Activated T-helper 1 cell treated with anti-CD3 and anti-CD28 coated beads, Interleukin-12 subunit alpha, Interleukin-12 subunit beta, Interleukin-2, Interleukin-4 antibody, amounts not matched to agents 30 ng/mL and 10 ng/mL and 1 ng/mL, durations not matched to agents 14 hours and 24 hours and 36 hours (primary cell): Measurements from ENCODE around the gene MLKL. TPM values are rescaled to one million over a fixed set of nuclear protein-coding genes. Genes with fewer than 3 reads are reported as not detected.
"Not testable (repeated sequence)": the region's sequence is repeated elsewhere in the genome, so short reads cannot be mapped to it uniquely, and the experiment has no call there.

Experiments used
- DNase-seq: peaks from one replicate; pipeline ENCODE4 v3.0.0; 2021; ENCODE audit warnings: low spot score
- H3K27ac Mint-ChIP-seq: one replicate; pipeline ENCODE4 v1.8.0; 2021; ENCODE audit warnings: mild to moderate bottlenecking, mixed read lengths
- H3K27me3 Mint-ChIP-seq: one replicate; pipeline ENCODE4 v1.8.0; 2022; ENCODE audit warnings: mild to moderate bottlenecking, moderate library complexity, mixed read lengths; ENCODE audit not compliant: insufficient read depth
- H3K36me3 Mint-ChIP-seq: one replicate; pipeline ENCODE4 v1.8.0; 2021; ENCODE audit warnings: low read depth, mixed read lengths
- H3K4me1 Mint-ChIP-seq: one replicate; pipeline ENCODE4 v1.8.0; 2021; ENCODE audit warnings: low read depth, mixed read lengths
- H3K4me3 Mint-ChIP-seq: one replicate; pipeline ENCODE4 v1.8.0; 2021; ENCODE audit warnings: mild to moderate bottlenecking, moderate library complexity, mixed read lengths
- H3K9me3 Mint-ChIP-seq: one replicate; pipeline ENCODE4 v1.8.0; 2021; ENCODE audit warnings: mixed read lengths
- intact Hi-C: fragments of 100-400 bp; cut with micrococcal nuclease; formaldehyde crosslinking; loops from one replicate; pipeline ENCODE4 v1.15.1; 2024
- total RNA-seq: library from RNA; stranded (reverse); gene quantifications from 2 replicates; pipeline ENCODE4 v1.2.3, GENCODE V29; 2022

Gene MLKL
- total RNA-seq, 1 donor from 2014 or later = 23.9 TPM

DNA sequence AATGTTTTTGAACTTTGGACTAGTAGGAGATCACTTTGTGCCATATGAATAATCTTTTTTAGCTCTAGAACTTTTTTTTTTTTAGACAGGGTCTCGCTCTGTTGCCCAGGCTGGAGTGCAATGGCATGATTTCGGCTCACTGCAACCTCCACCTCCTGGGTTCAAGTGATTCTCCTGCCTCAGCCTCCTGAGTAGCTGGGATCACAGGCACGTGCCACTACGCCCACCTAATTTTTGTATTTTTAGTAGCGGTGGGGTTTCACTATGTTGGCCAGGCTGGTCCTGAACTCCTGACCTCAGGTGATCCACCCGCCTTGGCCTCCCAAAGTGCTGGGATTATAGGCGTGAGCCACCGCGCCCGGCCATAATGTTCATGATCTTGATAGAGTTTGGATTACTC lies 31.8 kb downstream of the MLKL start:
- peaks cover 25% of the 10 kb centered on the region for H3K36me3 Mint-ChIP-seq
- intact Hi-C loops = loop anchor here (5.0 to 10.0 kb wide), 2 partner anchors 766 to 793 kb away; partner anchors contain the start of genes CFDP1 and TMEM170A
- H3K27ac Mint-ChIP-seq = not testable (repeated sequence)

DNA sequence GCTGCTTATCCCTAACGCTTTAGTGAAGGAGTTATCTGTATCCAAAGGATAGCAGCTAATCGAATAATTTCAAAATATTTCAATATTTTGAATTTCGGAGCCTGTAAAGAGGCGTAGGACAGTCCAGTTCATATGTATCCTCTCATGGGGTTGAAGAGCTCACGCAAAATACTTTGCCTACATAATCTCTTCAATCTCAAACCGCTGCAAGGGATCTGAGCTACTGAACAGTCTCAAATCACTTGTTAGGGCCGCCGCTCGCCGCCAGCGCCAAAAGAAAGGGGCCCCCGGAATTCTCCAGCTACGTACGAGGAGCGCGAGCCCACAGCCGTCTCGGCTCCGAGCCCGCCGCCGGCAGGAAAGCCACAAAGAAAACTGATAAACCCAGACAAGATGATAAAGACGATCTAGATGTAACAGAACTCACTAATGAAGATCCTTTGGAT lies 33.4 kb downstream of the MLKL start:
- Mint-ChIP-seq H3K27me3 (no peaks in the 10 kb centered on the region), H3K36me3 (peaks cover 31% of the 10 kb centered on the region)

More for the DNA sequence above, 31.8 kb downstream of the MLKL start:
- not testable (repeated sequence) for H3K4me3 Mint-ChIP-seq, H3K9me3 Mint-ChIP-seq, H3K27me3 Mint-ChIP-seq, DNase-seq
- H3K4me1 Mint-ChIP-seq = peaks cover 21% of the 10 kb centered on the region

DNA sequence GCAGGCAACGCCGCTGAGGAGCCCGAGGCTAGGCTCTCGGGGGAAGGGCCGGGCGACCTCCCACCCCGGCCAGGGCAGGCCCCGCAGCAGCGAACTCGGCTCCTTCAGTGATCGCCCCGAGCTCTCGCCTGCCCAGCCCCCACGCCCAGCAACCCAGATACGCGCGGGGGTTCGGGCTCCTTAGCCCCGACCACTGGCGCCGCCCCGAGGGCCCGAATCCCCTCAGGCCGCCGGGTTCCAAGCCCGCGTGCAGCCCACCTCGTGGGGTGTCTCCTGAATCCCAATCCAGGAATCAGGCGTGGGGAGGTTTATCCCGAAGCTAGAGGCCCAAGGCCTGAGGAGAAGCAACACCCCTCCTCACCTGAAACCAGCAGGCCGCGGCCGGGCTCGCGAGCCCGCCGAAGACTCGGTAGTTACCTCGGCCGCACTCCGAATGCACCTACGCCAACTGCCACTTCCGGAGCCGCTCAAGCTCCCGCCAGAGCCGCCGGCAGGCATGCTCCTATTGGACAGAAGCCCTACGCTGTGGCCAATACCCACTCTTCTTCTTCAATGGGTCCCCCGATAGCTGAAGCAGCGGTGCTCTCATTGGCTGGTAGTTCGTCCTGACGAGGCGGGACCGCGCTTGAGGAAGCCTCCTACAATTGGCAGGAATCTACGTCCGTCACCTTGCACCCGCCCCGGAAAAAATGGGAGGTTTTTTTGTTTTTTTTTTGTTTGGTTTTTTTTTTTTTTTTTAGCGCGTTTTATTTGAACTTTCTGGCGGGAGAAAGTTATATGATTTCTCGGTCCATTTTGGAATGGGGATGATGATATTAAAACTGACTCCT lies 34.0 kb downstream of the MLKL start, which contains the start of gene RFWD3:
TSS of gene RFWD3 (minus strand) at position 453 of the 830 bp plus-strand sequence. CDS start 5,428 bp downstream, outside the sequence.
- peak; percentile 96 for DNase-seq
- intact Hi-C loops = loop anchor here (1.0 to 10.0 kb wide), 8 partner anchors 29 to 956 kb away; partner anchors contain the start of genes ADAT1, CFDP1, GLG1 and MLKL
- Mint-ChIP-seq H3K27ac (peak within 1 kb of the TSS; percentile 96), H3K27me3 (no peaks in the 10 kb centered on the region), H3K36me3 (peaks cover 27% of the 10 kb centered on the region), H3K4me1 (peaks cover 43% of the 10 kb centered on the region), H3K4me3 (peak within 1 kb of the TSS; percentile 91), H3K9me3 (no peaks in the 10 kb centered on the region)

More for the DNA sequence above, 33.4 kb downstream of the MLKL start:
- intact Hi-C loops = loop anchor here (1.0 to 10.0 kb wide), 8 partner anchors 28 to 956 kb away; partner anchors contain the start of genes ADAT1, CFDP1, GLG1 and MLKL
- DNase-seq = peak; percentile 16
- Mint-ChIP-seq H3K9me3 (no peaks in the 10 kb centered on the region), H3K4me1 (peaks cover 37% of the 10 kb centered on the region), H3K4me3 (peak overlapping the region; percentile 91), H3K27ac (peak overlapping the region; percentile 96)

DNA sequence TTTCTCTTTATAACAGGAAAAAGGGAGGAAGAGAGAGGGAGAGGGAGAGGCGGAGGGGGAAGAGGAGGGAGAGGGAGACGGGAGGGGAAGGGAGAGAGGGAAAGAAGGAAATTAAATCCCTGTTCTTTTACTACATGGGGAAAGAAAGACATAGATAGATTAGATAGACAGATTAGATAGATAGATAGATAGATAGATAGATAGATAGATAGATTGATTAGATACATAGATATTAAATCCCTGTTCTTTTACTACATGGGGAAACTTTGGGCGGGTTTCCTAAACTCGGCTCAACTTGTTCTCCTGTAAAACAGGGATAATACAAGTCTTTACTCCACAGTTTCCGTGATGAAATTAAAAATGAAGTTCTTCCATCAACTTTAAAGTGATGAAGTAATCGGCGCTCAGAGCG lies 34.6 kb downstream of the MLKL start:
- intact Hi-C loops = loop anchor here (2.0 to 10.0 kb wide), 5 partner anchors 35 to 957 kb away; partner anchors contain the start of genes ADAT1, CFDP1, MLKL and TMEM170A
- H3K9me3 Mint-ChIP-seq = no peaks in the 10 kb centered on the region
- peak overlapping the region; percentile 96 for H3K27ac Mint-ChIP-seq
- H3K36me3 Mint-ChIP-seq = peaks cover 27% of the 10 kb centered on the region
- no peaks in the 10 kb centered on the region for H3K27me3 Mint-ChIP-seq
- no peak for DNase-seq
- peak overlapping the region; percentile 91 for H3K4me3 Mint-ChIP-seq
- peaks cover 48% of the 10 kb centered on the region for H3K4me1 Mint-ChIP-seq

DNA sequence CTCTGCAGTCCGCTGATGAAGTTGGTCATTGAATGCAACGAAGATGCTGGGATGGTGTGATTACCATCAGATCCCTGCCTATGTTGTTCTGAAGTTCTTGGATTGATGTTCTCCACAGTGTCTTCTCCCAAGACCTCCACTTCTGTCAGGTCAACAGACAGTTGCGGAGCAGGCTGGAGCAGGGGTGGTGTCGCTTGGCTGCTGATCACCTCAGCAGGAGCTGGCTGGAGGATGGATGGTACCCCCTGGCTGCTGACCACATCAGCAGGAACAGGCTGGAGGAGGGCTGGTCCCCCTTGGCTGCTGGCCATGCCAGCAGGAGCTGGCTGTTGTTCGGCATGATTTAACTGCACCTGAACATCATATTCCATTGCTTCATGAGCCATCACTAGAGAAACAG lies 39.6 kb downstream of the MLKL start:
- Mint-ChIP-seq H3K4me3 (peak overlapping the region; percentile 19), H3K27me3 (no peaks in the 10 kb centered on the region), H3K9me3 (no peaks in the 10 kb centered on the region), H3K27ac (no peak overlapping the region), H3K36me3 (peaks cover 59% of the 10 kb centered on the region), H3K4me1 (peaks cover 79% of the 10 kb centered on the region)
- no peak for DNase-seq
- intact Hi-C loops = loop anchor here (10.0 kb wide), 1 partner anchor 774 kb away; the partner anchor contains the start of gene CFDP1

DNA sequence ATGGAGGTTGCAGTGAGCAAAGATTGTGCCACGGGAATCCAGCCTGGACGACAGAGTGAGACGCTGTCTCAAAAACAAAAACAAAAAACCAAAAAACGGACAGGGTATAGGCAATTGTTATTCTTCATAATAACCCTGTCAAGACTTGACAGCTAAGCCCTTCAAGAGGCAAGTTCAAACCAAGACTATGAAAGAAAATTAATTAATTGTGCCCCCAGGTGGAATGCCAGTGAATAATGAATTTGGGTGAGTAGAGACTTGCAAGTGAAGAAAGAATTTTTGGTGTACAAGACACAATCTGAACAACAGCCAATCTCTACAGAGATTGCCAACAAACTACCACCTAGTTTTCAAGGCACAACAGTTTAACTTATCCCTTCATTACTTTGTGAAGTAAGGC lies 40.3 kb downstream of the MLKL start:
- Mint-ChIP-seq H3K9me3 (no peaks in the 10 kb centered on the region), H3K4me3 (peak overlapping the region; percentile 15), H3K27ac (no peak overlapping the region), H3K36me3 (peaks cover 65% of the 10 kb centered on the region), H3K27me3 (no peaks in the 10 kb centered on the region), H3K4me1 (peaks cover 85% of the 10 kb centered on the region)
- intact Hi-C loops = loop anchor here (10.0 kb wide), 1 partner anchor 774 kb away; the partner anchor contains the start of gene CFDP1
- DNase-seq = no peak

DNA sequence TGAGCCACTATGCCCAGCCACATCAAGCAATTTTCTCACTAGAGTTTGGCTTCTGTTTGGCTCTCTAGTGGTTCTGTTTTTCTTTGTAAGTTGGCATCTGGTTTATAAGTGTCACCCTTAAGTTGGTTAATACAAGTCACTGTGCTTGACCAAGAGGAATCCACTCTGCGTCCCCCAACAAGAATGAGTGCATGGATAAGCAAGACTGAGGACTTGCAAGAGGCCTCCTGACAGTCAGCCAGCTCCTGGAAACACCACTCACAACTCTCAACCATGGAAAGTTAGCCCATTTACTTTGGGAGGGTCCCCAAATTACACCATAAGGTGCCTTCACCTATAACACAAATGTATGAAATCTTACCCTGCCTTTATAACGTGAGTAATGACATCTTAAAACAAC lies 41.6 kb downstream of the MLKL start:
- peaks cover 80% of the 10 kb centered on the region for H3K4me1 Mint-ChIP-seq
- DNase-seq = no peak
- H3K27me3 Mint-ChIP-seq = no peaks in the 10 kb centered on the region
- H3K9me3 Mint-ChIP-seq = no peaks in the 10 kb centered on the region
- no peak overlapping the region for H3K27ac Mint-ChIP-seq
- H3K4me3 Mint-ChIP-seq = no peak overlapping the region
- H3K36me3 Mint-ChIP-seq = peaks cover 58% of the 10 kb centered on the region
- intact Hi-C loops = no loop called here

DNA sequence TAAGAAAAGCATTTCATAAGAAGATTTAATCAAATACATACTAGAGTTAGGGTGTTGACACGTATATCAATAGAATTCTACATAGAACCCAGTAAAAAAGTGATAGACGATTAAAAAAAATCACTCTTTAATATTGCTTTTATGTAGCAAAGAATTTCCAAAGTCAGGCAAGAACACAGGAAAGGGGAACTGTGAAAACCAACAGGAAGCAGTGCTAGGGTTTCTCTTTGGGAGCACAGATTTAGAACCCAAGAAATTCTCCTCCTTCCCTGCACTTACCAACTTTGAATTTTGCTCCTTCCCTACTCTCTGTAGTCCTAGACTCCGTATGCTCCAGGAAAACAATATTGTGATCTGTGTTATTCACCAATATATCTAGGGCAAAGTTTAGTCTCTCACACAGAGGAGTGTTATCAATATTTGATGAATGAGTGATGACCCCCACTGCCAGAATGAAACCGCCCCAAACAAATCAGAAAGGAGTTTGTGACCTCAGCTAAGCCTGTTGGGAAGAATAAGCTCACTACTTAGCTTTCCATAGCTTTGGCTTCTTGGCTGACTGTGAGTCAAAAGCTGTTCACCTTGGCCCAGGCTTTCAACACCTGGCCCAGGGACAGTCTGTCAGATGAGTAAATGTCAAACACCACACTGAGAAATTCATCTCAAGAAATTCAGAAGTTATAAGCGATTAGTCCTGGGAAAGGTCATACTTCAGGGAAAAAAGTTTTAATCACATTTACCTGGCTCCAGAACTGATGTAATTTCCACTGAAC lies 42.6 kb downstream of the MLKL start:
- Mint-ChIP-seq H3K27me3 (no peaks in the 10 kb centered on the region), H3K4me3 (no peak overlapping the region), H3K4me1 (peaks cover 72% of the 10 kb centered on the region), H3K36me3 (peaks cover 52% of the 10 kb centered on the region), H3K9me3 (no peaks in the 10 kb centered on the region), H3K27ac (peak overlapping the region; percentile 4)
- intact Hi-C loops = no loop called here
- no peak for DNase-seq

DNA sequence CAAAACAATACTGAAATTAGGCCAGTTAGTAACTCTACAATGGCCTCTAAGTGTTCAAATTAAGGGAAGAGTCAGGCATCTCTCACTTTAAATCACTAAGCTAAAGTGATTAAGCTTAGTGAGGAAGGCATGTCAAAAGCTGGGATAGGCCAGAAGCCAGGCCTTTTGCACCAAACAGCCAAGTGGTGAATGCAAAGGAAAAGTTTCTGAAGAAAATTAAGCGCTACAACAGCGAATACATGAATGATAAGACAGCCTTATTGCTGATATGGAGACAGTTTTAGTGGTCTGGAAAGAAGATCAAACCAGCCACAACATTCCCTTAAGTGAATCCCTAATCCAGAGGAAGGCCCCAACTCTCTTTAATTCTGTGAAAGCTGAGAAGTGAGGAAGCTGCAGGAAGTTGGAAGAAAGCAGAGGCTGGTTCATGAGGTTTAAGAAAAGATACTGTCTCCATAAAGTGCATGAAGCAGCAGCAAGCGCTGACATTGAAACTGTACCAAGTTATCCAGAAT lies 46.1 kb downstream of the MLKL start:
- H3K27me3 Mint-ChIP-seq = no peaks in the 10 kb centered on the region
- no peak for DNase-seq
- H3K4me1 Mint-ChIP-seq = peaks cover 50% of the 10 kb centered on the region
- H3K9me3 Mint-ChIP-seq = no peaks in the 10 kb centered on the region
- H3K27ac Mint-ChIP-seq = no peak overlapping the region
- intact Hi-C loops = no loop called here
- no peak overlapping the region for H3K4me3 Mint-ChIP-seq
- H3K36me3 Mint-ChIP-seq = peaks cover 43% of the 10 kb centered on the region

DNA sequence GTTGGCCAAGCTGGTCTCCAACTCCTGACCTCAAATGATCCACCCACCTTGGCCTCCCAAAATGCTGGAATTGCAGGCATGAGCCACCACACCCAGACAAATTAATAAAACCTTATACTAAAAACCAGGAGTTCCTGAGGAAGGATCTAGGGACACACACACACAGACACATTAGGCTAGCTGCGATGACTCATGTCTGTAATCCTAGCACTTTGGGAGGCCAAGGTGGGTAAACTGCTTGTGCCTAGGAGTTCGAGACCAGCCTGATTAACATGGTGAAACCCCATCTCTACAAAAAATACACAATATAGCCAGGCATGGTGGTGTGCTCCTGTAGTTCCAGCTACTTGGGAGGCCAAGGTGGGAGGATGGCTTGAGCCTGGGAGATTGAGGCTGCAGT lies 47.8 kb downstream of the MLKL start:
- H3K36me3 Mint-ChIP-seq = peaks cover 35% of the 10 kb centered on the region
- intact Hi-C loops = loop anchor here (2.0 kb wide), 1 partner anchor 26 kb away; no protein-coding TSS in a partner anchor
- not testable (repeated sequence) for H3K27ac Mint-ChIP-seq, H3K4me3 Mint-ChIP-seq, H3K27me3 Mint-ChIP-seq, H3K9me3 Mint-ChIP-seq, DNase-seq
- peaks cover 33% of the 10 kb centered on the region for H3K4me1 Mint-ChIP-seq

DNA sequence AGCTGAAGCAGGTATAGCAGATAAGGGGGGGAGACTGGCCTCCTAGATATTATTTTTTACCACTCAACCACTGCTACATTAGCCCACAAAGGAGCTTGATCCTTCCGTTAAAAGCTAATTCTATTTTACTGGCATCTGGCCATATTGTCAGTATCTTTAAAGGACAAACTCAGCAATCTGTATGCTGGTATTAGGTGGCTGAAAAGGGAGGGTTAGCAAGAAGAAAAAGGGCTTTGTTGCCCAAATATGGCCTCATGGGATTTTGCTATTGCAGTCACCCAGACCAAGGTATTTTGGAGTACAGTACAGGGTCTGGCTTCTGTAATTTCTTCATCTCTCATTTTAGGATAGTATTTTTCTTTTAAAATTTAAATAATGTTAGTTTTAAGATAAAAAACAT lies 48.4 kb downstream of the MLKL start:
- Mint-ChIP-seq H3K4me1 (peaks cover 29% of the 10 kb centered on the region), H3K36me3 (peaks cover 35% of the 10 kb centered on the region), H3K9me3 (no peaks in the 10 kb centered on the region), H3K27ac (no peak overlapping the region), H3K4me3 (no peak overlapping the region), H3K27me3 (no peaks in the 10 kb centered on the region)
- DNase-seq = no peak
- intact Hi-C loops = loop anchor here (2.0 kb wide), 1 partner anchor 25 kb away; no protein-coding TSS in a partner anchor

DNA sequence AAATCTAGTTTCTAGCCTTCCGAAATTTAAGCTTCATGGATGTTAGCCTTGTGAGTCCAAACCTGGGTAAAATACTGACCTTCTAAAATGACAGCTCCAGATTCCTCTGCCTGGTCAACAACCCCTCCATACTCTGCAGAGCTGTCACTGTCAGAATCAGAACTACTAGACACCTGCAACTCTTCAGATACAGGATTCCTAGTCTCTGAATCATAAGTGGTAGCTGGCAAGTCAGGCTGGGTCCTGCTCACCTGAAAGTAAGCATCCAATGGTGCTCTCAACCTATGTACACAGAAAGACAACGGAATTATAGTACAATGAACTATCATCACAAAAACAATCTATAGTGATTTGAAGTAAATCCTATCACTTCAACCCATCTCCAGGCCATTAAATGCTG lies 48.8 kb downstream of the MLKL start:
- Mint-ChIP-seq H3K27me3 (no peaks in the 10 kb centered on the region), H3K27ac (no peak overlapping the region), H3K9me3 (no peaks in the 10 kb centered on the region), H3K4me3 (no peak overlapping the region), H3K36me3 (peaks cover 33% of the 10 kb centered on the region), H3K4me1 (peaks cover 26% of the 10 kb centered on the region)
- DNase-seq = no peak
- intact Hi-C loops = loop anchor here (1.0 to 2.0 kb wide), 2 partner anchors 12 to 25 kb away; no protein-coding TSS in a partner anchor
